ENCODE measurements around the gene SLC39A1.

GRCh38 chr1:153973525-153973924, 10.2 kb upstream of the SLC39A1 start:
- no peak for TF ChIP-seq YY1 (IDR thresholded peaks at IDR 0.05; ENCODE audit: low read depth)
- no peak for TF ChIP-seq RFX5 (IDR thresholded peaks at IDR 0.05; ENCODE audit: low read length)
- TF ChIP-seq NFIC (IDR thresholded peaks at IDR 0.05; ENCODE audit: borderline replicate concordance): no peak
- TF ChIP-seq CTCF (IDR thresholded peaks at IDR 0.05): no peak
- no peak for TF ChIP-seq MAX (IDR thresholded peaks at IDR 0.05; ENCODE audit: low read depth)
- TF ChIP-seq SIN3A (IDR thresholded peaks at IDR 0.05; ENCODE audit: borderline replicate concordance, low read depth, low read length): no peak
- no peak for TF ChIP-seq POLR2AphosphoS5 (IDR thresholded peaks at IDR 0.05; ENCODE audit: low read depth, low read length)
- no peak for TF ChIP-seq EP300 (IDR thresholded peaks at IDR 0.05; ENCODE audit: borderline replicate concordance in 1 of 2, low read depth in 1 of 2, low read length in 1 of 2)
- TF ChIP-seq EZH2phosphoT487 (IDR thresholded peaks at IDR 0.05; ENCODE audit: borderline replicate concordance, low read depth): no peak

Data from SK-N-SH (cell line).